A673 (cell line): ENCODE data around the gene MAN1C1.

Experiments used
- EZH2 ChIP-seq: fragments of 200-600 bp; sonication (generic); IDR thresholded peaks from 2 replicates; pipeline ENCODE4 v1.6.1; 2017; ENCODE audit warnings: borderline replicate concordance, low read depth, mild to moderate bottlenecking, mixed read lengths, antibody characterized with exemption, low read length; ENCODE audit not compliant: poor library complexity, severe bottlenecking
- TF ChIP-seq, protein P1 (sequence below): fragments of 300-800, 200-600 bp; sonication (generic); conservative IDR thresholded peaks from 2 replicates; pipeline ENCODE4 v1.5.1; 2017; ENCODE audit warnings: low read depth, mild to moderate bottlenecking, antibody characterized with exemption, low read length, moderate library complexity, mixed read lengths

- TF ChIP-seq, protein P1, sequence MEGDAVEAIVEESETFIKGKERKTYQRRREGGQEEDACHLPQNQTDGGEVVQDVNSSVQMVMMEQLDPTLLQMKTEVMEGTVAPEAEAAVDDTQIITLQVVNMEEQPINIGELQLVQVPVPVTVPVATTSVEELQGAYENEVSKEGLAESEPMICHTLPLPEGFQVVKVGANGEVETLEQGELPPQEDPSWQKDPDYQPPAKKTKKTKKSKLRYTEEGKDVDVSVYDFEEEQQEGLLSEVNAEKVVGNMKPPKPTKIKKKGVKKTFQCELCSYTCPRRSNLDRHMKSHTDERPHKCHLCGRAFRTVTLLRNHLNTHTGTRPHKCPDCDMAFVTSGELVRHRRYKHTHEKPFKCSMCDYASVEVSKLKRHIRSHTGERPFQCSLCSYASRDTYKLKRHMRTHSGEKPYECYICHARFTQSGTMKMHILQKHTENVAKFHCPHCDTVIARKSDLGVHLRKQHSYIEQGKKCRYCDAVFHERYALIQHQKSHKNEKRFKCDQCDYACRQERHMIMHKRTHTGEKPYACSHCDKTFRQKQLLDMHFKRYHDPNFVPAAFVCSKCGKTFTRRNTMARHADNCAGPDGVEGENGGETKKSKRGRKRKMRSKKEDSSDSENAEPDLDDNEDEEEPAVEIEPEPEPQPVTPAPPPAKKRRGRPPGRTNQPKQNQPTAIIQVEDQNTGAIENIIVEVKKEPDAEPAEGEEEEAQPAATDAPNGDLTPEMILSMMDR, result no peak
- TF ChIP-seq EZH2, result no peak
These were observed 170.5 kb downstream of the MAN1C1 start for GRCh38 chr1:25786887-25787759.
